Fibroblast of lung (primary cell): ENCODE data around the gene ZNRF3. TPM values are rescaled to one million over a fixed set of nuclear protein-coding genes. Genes with fewer than 3 reads are reported as not detected.

Experiments used
- DNase-seq, 2 donors: peaks; one replicate each; pipeline versions ENCODE4 v3.0.0 to v3.0.0-alpha.2; 2010; ENCODE audit warnings: low read depth in 2 of 2
- H2AFZ ChIP-seq: 2 replicates; pipeline ENCODE4 v1.5.1; 2012; ENCODE audit warnings: low read length, control low read depth, inconsistent platforms
- H3K27ac ChIP-seq: 2 replicates; pipeline ENCODE4 v1.5.1; 2011; ENCODE audit warnings: low read length, control low read depth; ENCODE audit not compliant: insufficient read depth
- H3K27me3 ChIP-seq: 2 replicates; pipeline ENCODE4 v1.5.1; 2011; ENCODE audit warnings: mild to moderate bottlenecking, low read length; ENCODE audit not compliant: control insufficient read depth, insufficient read depth
- H3K36me3 ChIP-seq: 2 replicates; pipeline ENCODE4 v1.5.1; 2011; ENCODE audit warnings: low read length; ENCODE audit not compliant: control insufficient read depth, insufficient read depth
- H3K4me1 ChIP-seq: 2 replicates; pipeline ENCODE4 v1.5.1; 2011; ENCODE audit warnings: low read length; ENCODE audit not compliant: control insufficient read depth, insufficient read depth; ENCODE audit errors: extremely low read depth
- H3K4me2 ChIP-seq: 2 replicates; pipeline ENCODE4 v1.5.1; 2011; ENCODE audit warnings: low read length, control low read depth; ENCODE audit not compliant: insufficient read depth; ENCODE audit errors: extremely low read depth
- H3K4me3 ChIP-seq, 4 experiments: fragments of 200-600 bp in 1 of 4; sonication (generic) in 1 of 4; replicated peaks in 1 of 4; 2 replicates each; pipeline ENCODE4 v1.5.1; 2011 to 2016; ENCODE audit warnings: low read length in 4 of 4, low read depth in 3 of 4, mild to moderate bottlenecking in 3 of 4, control low read depth in 2 of 4, inconsistent platforms in 1 of 4, mixed read lengths in 1 of 4; ENCODE audit not compliant: insufficient read depth in 1 of 4; ENCODE audit errors: control extremely low read depth in 1 of 4
- H3K79me2 ChIP-seq: 2 replicates; pipeline ENCODE4 v1.5.1; 2012; ENCODE audit warnings: mild to moderate bottlenecking, low read length, inconsistent platforms; ENCODE audit not compliant: control insufficient read depth, insufficient read depth
- H3K9ac ChIP-seq: 2 replicates; pipeline ENCODE4 v1.5.1; 2011; ENCODE audit warnings: mild to moderate bottlenecking, low read length, control low read depth; ENCODE audit not compliant: insufficient read depth
- H3K9me3 ChIP-seq: 2 replicates; pipeline ENCODE4 v1.5.1; 2012; ENCODE audit warnings: low read depth, low read length; ENCODE audit not compliant: control insufficient read depth, insufficient read depth
- H4K20me1 ChIP-seq: 2 replicates; pipeline ENCODE4 v1.5.1; 2011; ENCODE audit warnings: low read length; ENCODE audit not compliant: control insufficient read depth, insufficient read depth; ENCODE audit errors: extremely low read depth
- EZH2 ChIP-seq: IDR thresholded peaks from 2 replicates; pipeline ENCODE4 v1.5.1; 2012; ENCODE audit warnings: low read length, control low read depth, mild to moderate bottlenecking; ENCODE audit errors: missing control alignments
- polyA plus RNA-seq, 2 donors: library from polyadenylated mRNA; depleted of rRNA in 1 of 2; stranded (reverse) in 1 of 2; unstranded in 1 of 2; fragments of >200 nt; gene quantifications; 2 replicates each; pipeline ENCODE4 v1.2.1, GENCODE V29; 2011 to 2012; ENCODE audit warnings: missing spikeins in 1 of 2
- total RNA-seq: library from RNA; depleted of rRNA; stranded (reverse); fragments of >200 nt; gene quantifications from 2 replicates; pipeline ENCODE4 v1.2.1, GENCODE V29; 2014
- TF ChIP-seq, protein P1 (sequence below), 2 donors: IDR thresholded peaks in 1 of 2; conservative IDR thresholded peaks in 1 of 2; 1 replicate in 1 of 2; 2 replicates in 1 of 2; pipeline ENCODE4 v1.5.1; 2011 to 2012; ENCODE audit warnings: low read length in 2 of 2, control low read depth in 1 of 2, inconsistent platforms in 1 of 2, low read depth in 1 of 2, mild to moderate bottlenecking in 1 of 2

ZNRF3 gene
- total and polyA plus RNA-seq, 2 donors (not counting 1 experiment from before 2014, with no cell fraction given) = 1.1 to 2.6 TPM

DNA sequence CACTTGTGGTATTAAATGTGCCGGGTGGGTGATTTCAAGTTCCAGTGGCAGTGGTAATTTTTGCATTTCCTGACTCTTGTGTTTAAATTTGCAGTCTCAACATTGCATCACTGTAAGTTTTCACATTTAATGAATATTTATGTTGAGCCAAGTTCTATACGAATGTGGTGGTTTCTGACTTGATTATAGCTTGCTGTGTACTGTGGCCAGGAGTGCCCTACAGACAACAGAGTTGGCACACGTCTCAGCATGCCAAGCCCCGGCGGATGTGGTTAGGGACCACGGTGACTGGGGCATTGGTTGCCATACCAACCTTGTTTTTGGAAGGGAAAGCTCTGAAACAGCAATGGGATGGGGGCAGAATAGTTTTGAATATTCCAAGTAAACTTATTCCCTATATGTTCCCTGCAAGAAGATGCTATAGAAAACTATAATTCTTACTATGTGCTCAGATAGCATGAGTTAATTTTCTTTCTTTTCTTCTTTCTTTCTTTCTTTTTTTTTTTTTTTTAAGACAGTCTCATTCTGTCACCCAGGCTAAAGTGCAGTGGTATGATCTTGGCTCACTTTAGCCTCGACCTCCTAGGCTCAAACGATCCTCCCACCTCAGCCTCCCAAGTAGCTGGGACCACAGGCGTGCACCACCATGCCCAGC, 16.0 kb downstream of the ZNRF3 start:
- no peak overlapping the region for H3K4me3 ChIP-seq
- no peaks in the 10 kb centered on the region for H4K20me1 ChIP-seq
- no peaks in the 10 kb centered on the region for H3K9me3 ChIP-seq
- H3K27me3 ChIP-seq = no peaks in the 10 kb centered on the region
- H3K4me1 ChIP-seq = peaks cover 21% of the 10 kb centered on the region
- H3K4me2 ChIP-seq = peak overlapping the region; percentile 44
- no peak overlapping the region for H3K27ac ChIP-seq
- H3K36me3 ChIP-seq = no peaks in the 10 kb centered on the region
- peak; percentile 32 to 67 for DNase-seq
- peaks cover 3% of the 10 kb centered on the region for H3K79me2 ChIP-seq
- TF ChIP-seq, protein P1, sequence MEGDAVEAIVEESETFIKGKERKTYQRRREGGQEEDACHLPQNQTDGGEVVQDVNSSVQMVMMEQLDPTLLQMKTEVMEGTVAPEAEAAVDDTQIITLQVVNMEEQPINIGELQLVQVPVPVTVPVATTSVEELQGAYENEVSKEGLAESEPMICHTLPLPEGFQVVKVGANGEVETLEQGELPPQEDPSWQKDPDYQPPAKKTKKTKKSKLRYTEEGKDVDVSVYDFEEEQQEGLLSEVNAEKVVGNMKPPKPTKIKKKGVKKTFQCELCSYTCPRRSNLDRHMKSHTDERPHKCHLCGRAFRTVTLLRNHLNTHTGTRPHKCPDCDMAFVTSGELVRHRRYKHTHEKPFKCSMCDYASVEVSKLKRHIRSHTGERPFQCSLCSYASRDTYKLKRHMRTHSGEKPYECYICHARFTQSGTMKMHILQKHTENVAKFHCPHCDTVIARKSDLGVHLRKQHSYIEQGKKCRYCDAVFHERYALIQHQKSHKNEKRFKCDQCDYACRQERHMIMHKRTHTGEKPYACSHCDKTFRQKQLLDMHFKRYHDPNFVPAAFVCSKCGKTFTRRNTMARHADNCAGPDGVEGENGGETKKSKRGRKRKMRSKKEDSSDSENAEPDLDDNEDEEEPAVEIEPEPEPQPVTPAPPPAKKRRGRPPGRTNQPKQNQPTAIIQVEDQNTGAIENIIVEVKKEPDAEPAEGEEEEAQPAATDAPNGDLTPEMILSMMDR (conservative IDR thresholded peaks at IDR 0.05 in 1 of 2, IDR thresholded peaks at IDR 0.05 in 1 of 2; ENCODE audit: low read depth in 1 of 2, low read length in 2 of 2) = no peak
- TF ChIP-seq EZH2 = no peak
- H2AFZ ChIP-seq = no peak overlapping the region
- no peak overlapping the region for H3K9ac ChIP-seq

DNA sequence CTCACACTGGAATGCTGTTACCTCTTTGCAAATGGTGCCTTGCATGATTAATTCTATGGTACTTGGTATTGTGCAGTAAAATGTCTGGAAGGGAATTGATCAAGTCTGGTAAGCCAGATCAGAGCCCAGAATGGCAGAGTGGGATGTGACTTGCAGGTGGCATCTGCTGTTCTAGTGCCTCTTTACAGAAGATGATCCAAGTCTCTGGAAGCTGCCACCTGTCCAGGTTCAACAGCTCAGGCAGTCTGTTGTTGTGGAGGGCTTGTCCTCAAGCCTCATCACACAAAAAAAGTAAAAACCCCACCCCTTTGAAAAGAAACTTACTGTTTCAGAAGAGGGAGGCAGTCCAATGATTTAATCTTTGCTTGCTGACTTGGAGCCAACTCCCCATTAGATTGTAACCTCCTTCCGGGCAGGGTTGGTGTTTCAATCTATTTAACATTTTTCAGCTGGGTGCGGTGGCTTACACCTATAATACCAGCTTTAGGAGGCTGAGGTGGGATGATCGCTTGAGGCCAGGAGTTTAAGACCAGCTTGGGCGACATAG, 17.1 kb downstream of the ZNRF3 start:
- H3K79me2 ChIP-seq = peaks cover 3% of the 10 kb centered on the region
- TF ChIP-seq EZH2 = no peak
- TF ChIP-seq, protein P1 (conservative IDR thresholded peaks at IDR 0.05 in 1 of 2, IDR thresholded peaks at IDR 0.05 in 1 of 2; ENCODE audit: low read depth in 1 of 2, low read length in 2 of 2) = no peak
- H3K27me3 ChIP-seq = no peaks in the 10 kb centered on the region
- H2AFZ ChIP-seq = no peak overlapping the region
- no peaks in the 10 kb centered on the region for H3K9me3 ChIP-seq
- no peaks in the 10 kb centered on the region for H4K20me1 ChIP-seq
- peaks cover 25% of the 10 kb centered on the region for H3K4me1 ChIP-seq
- DNase-seq = no peak
- no peak overlapping the region for H3K4me2 ChIP-seq
- H3K27ac ChIP-seq = no peak overlapping the region
- H3K9ac ChIP-seq = no peak overlapping the region
- no peaks in the 10 kb centered on the region for H3K36me3 ChIP-seq
- H3K4me3 ChIP-seq = no peak overlapping the region

DNA sequence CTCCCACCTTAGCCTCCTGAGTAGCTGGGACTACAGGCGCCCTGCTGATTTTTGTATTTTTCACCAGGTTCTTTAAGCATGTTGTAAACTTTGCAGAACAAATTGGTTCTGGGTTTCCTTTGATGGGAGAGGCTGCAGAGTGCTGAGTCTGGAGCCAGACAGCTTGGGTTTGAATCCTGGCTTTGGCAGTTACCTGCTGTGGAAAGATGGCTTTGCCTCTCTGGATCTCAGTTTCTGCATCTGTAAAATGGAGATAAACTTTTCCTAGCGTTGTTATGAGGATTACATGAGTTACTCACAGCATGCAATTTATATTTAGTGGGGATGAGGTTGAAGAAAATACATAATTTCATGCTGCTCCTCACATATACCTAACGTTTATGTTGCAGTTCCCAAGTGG, 19.1 kb downstream of the ZNRF3 start:
- H4K20me1 ChIP-seq = no peaks in the 10 kb centered on the region
- H2AFZ ChIP-seq = no peak overlapping the region
- peaks cover 25% of the 10 kb centered on the region for H3K4me1 ChIP-seq
- no peak overlapping the region for H3K27ac ChIP-seq
- no peak overlapping the region for H3K4me3 ChIP-seq
- H3K9me3 ChIP-seq = no peaks in the 10 kb centered on the region
- no peaks in the 10 kb centered on the region for H3K27me3 ChIP-seq
- H3K9ac ChIP-seq = no peak overlapping the region
- DNase-seq = no peak
- no peak overlapping the region for H3K4me2 ChIP-seq
- TF ChIP-seq EZH2 = no peak
- TF ChIP-seq, protein P1 (conservative IDR thresholded peaks at IDR 0.05 in 1 of 2, IDR thresholded peaks at IDR 0.05 in 1 of 2; ENCODE audit: low read depth in 1 of 2, low read length in 2 of 2) = no peak
- H3K36me3 ChIP-seq = no peaks in the 10 kb centered on the region
- H3K79me2 ChIP-seq = peaks cover 3% of the 10 kb centered on the region
